Measurements from ENCODE around the gene RHOBTB1.

RHOBTB1 gene

GRCh38 chr10:60917331-60918280 lies 26.4 kb downstream of the RHOBTB1 start:
- DNase-seq (ENCODE audit: low read depth): no peak
- H3K4me3 ChIP-seq (ENCODE audit: low read depth, low read length): no peak overlapping the region
- TF ChIP-seq MYC (IDR thresholded peaks at IDR 0.05; ENCODE audit: low read depth, low read length) (no peak), POLR2A (IDR thresholded peaks at IDR 0.05; ENCODE audit: extremely low read depth, insufficient read length) (no peak)
- TF ChIP-seq, protein P1, sequence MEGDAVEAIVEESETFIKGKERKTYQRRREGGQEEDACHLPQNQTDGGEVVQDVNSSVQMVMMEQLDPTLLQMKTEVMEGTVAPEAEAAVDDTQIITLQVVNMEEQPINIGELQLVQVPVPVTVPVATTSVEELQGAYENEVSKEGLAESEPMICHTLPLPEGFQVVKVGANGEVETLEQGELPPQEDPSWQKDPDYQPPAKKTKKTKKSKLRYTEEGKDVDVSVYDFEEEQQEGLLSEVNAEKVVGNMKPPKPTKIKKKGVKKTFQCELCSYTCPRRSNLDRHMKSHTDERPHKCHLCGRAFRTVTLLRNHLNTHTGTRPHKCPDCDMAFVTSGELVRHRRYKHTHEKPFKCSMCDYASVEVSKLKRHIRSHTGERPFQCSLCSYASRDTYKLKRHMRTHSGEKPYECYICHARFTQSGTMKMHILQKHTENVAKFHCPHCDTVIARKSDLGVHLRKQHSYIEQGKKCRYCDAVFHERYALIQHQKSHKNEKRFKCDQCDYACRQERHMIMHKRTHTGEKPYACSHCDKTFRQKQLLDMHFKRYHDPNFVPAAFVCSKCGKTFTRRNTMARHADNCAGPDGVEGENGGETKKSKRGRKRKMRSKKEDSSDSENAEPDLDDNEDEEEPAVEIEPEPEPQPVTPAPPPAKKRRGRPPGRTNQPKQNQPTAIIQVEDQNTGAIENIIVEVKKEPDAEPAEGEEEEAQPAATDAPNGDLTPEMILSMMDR (IDR thresholded peaks at IDR 0.05; ENCODE audit: low read depth, low read length): no peak
- TF ChIP-seq, protein P2, sequence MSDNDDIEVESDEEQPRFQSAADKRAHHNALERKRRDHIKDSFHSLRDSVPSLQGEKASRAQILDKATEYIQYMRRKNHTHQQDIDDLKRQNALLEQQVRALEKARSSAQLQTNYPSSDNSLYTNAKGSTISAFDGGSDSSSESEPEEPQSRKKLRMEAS (IDR thresholded peaks at IDR 0.05; ENCODE audit: low read depth, low read length): no peak

DNA sequence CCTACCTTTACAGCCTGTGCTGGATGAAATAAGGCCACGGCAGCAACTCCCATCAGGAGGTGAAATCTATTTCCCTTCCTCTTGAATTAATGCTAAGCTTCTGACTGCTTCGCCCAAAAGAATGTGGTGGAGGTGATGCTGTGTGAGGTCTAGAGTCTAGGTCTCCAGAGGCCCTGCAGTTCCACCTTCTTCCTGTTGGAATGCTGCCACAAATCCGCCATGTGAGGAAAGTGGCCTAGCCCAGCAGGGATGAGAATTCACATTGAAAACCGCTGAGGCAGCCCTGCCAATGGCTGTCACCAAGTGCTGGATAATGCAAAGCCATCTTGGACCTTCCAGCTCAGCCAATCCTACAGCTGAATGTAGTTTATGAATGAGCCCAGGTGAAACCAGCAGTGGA lies 28.0 kb downstream of the RHOBTB1 start:
- H3K4me3 ChIP-seq (ENCODE audit: low read depth, low read length): no peak overlapping the region
- DNase-seq (ENCODE audit: low read depth): no peak
- TF ChIP-seq, protein P2 (IDR thresholded peaks at IDR 0.05; ENCODE audit: low read depth, low read length): no peak
- TF ChIP-seq, protein P1 (IDR thresholded peaks at IDR 0.05; ENCODE audit: low read depth, low read length): no peak
- no peak for TF ChIP-seq POLR2A (IDR thresholded peaks at IDR 0.05; ENCODE audit: extremely low read depth, insufficient read length)
- no peak for TF ChIP-seq MYC (IDR thresholded peaks at IDR 0.05; ENCODE audit: low read depth, low read length)

DNA sequence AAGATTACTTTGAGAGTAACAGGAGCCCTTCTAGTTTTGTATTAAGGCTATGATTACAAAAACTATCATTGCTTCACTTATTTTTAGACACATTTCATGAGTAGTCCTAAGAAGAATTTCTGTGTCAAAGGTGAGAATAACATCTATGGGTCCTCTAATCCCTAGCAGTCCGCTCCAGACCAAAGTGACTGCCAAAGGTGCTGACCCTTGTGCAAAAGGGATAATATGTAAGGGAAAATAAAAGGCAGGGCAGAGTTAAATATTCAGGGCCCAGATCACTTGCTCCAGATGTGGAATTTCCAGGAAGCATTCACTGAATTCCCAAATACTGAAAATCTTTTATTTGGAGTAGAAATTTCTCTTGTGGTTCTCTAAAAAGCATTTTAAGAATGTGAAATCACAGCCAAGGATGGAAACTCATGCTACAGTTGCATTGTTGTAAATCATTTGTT lies 29.3 kb downstream of the RHOBTB1 start:
- DNase-seq (ENCODE audit: low read depth): no peak
- H3K4me3 ChIP-seq (ENCODE audit: low read depth, low read length): no peak overlapping the region
- TF ChIP-seq POLR2A (IDR thresholded peaks at IDR 0.05; ENCODE audit: extremely low read depth, insufficient read length) (no peak), MYC (IDR thresholded peaks at IDR 0.05; ENCODE audit: low read depth, low read length) (no peak)
- TF ChIP-seq, protein P1 (IDR thresholded peaks at IDR 0.05; ENCODE audit: low read depth, low read length): no peak
- TF ChIP-seq, protein P2 (IDR thresholded peaks at IDR 0.05; ENCODE audit: low read depth, low read length): no peak

- DNase-seq (ENCODE audit: low read depth): no peak
These were observed 30.3 kb downstream of the RHOBTB1 start for GRCh38 chr10:60913657-60914056.

GRCh38 chr10:60913071-60913470 lies 30.9 kb downstream of the RHOBTB1 start:
- DNase-seq (ENCODE audit: low read depth): no peak
- TF ChIP-seq, protein P2 (IDR thresholded peaks at IDR 0.05; ENCODE audit: low read depth, low read length): no peak
- TF ChIP-seq, protein P1 (IDR thresholded peaks at IDR 0.05; ENCODE audit: low read depth, low read length): no peak
- TF ChIP-seq MYC (IDR thresholded peaks at IDR 0.05; ENCODE audit: low read depth, low read length) (no peak), POLR2A (IDR thresholded peaks at IDR 0.05; ENCODE audit: extremely low read depth, insufficient read length) (no peak)
- no peak overlapping the region for H3K4me3 ChIP-seq (ENCODE audit: low read depth, low read length)

More at GRCh38 chr10:60913657-60914056, 30.3 kb downstream of the RHOBTB1 start:
- TF ChIP-seq, protein P2 (IDR thresholded peaks at IDR 0.05; ENCODE audit: low read depth, low read length): no peak
- TF ChIP-seq POLR2A (IDR thresholded peaks at IDR 0.05; ENCODE audit: extremely low read depth, insufficient read length) (no peak), MYC (IDR thresholded peaks at IDR 0.05; ENCODE audit: low read depth, low read length) (no peak)
- TF ChIP-seq, protein P1 (IDR thresholded peaks at IDR 0.05; ENCODE audit: low read depth, low read length): no peak
- H3K4me3 ChIP-seq (ENCODE audit: low read depth, low read length): no peak overlapping the region
